Measurements from ENCODE around the gene SMARCC1. TPM values are rescaled to one million over a fixed set of nuclear protein-coding genes. Genes with fewer than 3 reads are reported as not detected.

Gene SMARCC1
- total RNA-seq, 1 donor, result 44.5 TPM

GRCh38 chr3:47711596-47711995 lies 70.1 kb downstream of the SMARCC1 start:
- no peak for DNase-seq (ENCODE audit: low read depth)
- H3K4me3 ChIP-seq (ENCODE audit: low read depth, low read length), result no peak overlapping the region
- no peak for TF ChIP-seq CTCF (IDR thresholded peaks at IDR 0.05; ENCODE audit: insufficient read depth, low read length)

GRCh38 chr3:47705391-47705790 lies 76.3 kb downstream of the SMARCC1 start:
- no peak for DNase-seq (ENCODE audit: low read depth)
- no peak overlapping the region for H3K4me3 ChIP-seq (ENCODE audit: low read depth, low read length)
- no peak for TF ChIP-seq CTCF (IDR thresholded peaks at IDR 0.05; ENCODE audit: insufficient read depth, low read length)

GRCh38 chr3:47704237-47704612 lies 77.5 kb downstream of the SMARCC1 start:
- no peak for DNase-seq (ENCODE audit: low read depth)
- no peak for TF ChIP-seq CTCF (IDR thresholded peaks at IDR 0.05; ENCODE audit: insufficient read depth, low read length)
- H3K4me3 ChIP-seq (ENCODE audit: low read depth, low read length), result no peak overlapping the region

GRCh38 chr3:47701388-47701787 lies 80.3 kb downstream of the SMARCC1 start:
- no peak for TF ChIP-seq CTCF (IDR thresholded peaks at IDR 0.05; ENCODE audit: insufficient read depth, low read length)
- H3K4me3 ChIP-seq (ENCODE audit: low read depth, low read length), result no peak overlapping the region
- no peak for DNase-seq (ENCODE audit: low read depth)

- no peak for DNase-seq (ENCODE audit: low read depth)
- TF ChIP-seq CTCF (IDR thresholded peaks at IDR 0.05; ENCODE audit: insufficient read depth, low read length), result no peak
- H3K4me3 ChIP-seq (ENCODE audit: low read depth, low read length), result no peak overlapping the region
Observed at GRCh38 chr3:47692158-47692557, 89.5 kb downstream of the SMARCC1 start.

- H3K4me3 ChIP-seq (ENCODE audit: low read depth, low read length), result no peak overlapping the region
- TF ChIP-seq CTCF (IDR thresholded peaks at IDR 0.05; ENCODE audit: insufficient read depth, low read length), result no peak
Observed at GRCh38 chr3:47688488-47688887, 93.2 kb downstream of the SMARCC1 start.

GRCh38 chr3:47685037-47685436 lies 96.7 kb downstream of the SMARCC1 start:
- H3K4me3 ChIP-seq (ENCODE audit: low read depth, low read length), result no peak overlapping the region
- DNase-seq (ENCODE audit: low read depth), result no peak
- no peak for TF ChIP-seq CTCF (IDR thresholded peaks at IDR 0.05; ENCODE audit: insufficient read depth, low read length)

More at GRCh38 chr3:47688488-47688887, 93.2 kb downstream of the SMARCC1 start:
- DNase-seq (ENCODE audit: low read depth), result no peak

All from fibroblast of the aortic adventitia (primary cell).